C4-2B (cell line): Measurements from ENCODE around the gene TK2.

Experiments
- CTCF ChIP-seq: fragments of 450-650 bp; conservative IDR thresholded peaks from 2 replicates; pipeline ENCODE4 v1.5.1; 2017; ENCODE audit warnings: mild to moderate bottlenecking
- ZFX ChIP-seq: fragments of 450-650 bp; IDR thresholded peaks from 2 replicates; pipeline ENCODE4 v1.6.1; 2017

- TF ChIP-seq CTCF: no peak
- TF ChIP-seq ZFX: no peak
Observed at GRCh38 chr16:66469291-66469946, 80.5 kb downstream of the TK2 start.
